Activated naive CD4-positive, alpha-beta T cell treated with anti-CD3 and anti-CD28 coated beads, Interleukin-2, amount 50 U/mL, for 24 hours (primary cell): ENCODE data around the gene SMYD2.

Experiments used
- H3K27ac Mint-ChIP-seq: one replicate; pipeline ENCODE4 v1.8.0; 2021; ENCODE audit warnings: mild to moderate bottlenecking, mixed read lengths
- H3K27me3 Mint-ChIP-seq: one replicate; pipeline ENCODE4 v1.8.0; 2021; ENCODE audit warnings: mixed read lengths
- H3K36me3 Mint-ChIP-seq: one replicate; pipeline ENCODE4 v1.8.0; 2021; ENCODE audit warnings: mixed read lengths
- H3K4me1 Mint-ChIP-seq: one replicate; pipeline ENCODE4 v1.8.0; 2021; ENCODE audit warnings: mixed read lengths
- H3K4me3 Mint-ChIP-seq: one replicate; pipeline ENCODE4 v1.8.0; 2021; ENCODE audit warnings: mild to moderate bottlenecking, mixed read lengths
- H3K9me3 Mint-ChIP-seq: one replicate; pipeline ENCODE4 v1.8.0; 2021; ENCODE audit warnings: mixed read lengths

The SMYD2 gene

GRCh38 chr1:214351551-214352277 is 70.8 kb downstream of the SMYD2 start:
- H3K36me3 Mint-ChIP-seq: peaks cover 7% of the 10 kb centered on the region
- H3K4me1 Mint-ChIP-seq: no peaks in the 10 kb centered on the region
- no peak overlapping the region for H3K4me3 Mint-ChIP-seq

GRCh38 chr1:214352838-214353237 is 71.9 kb downstream of the SMYD2 start:
- no peak overlapping the region for H3K4me3 Mint-ChIP-seq
- H3K27me3 Mint-ChIP-seq: no peaks in the 10 kb centered on the region
- H3K9me3 Mint-ChIP-seq: no peaks in the 10 kb centered on the region
- H3K4me1 Mint-ChIP-seq: no peaks in the 10 kb centered on the region
- no peak overlapping the region for H3K27ac Mint-ChIP-seq
- peaks cover 1% of the 10 kb centered on the region for H3K36me3 Mint-ChIP-seq

More at GRCh38 chr1:214351551-214352277, 70.8 kb downstream of the SMYD2 start:
- Mint-ChIP-seq H3K9me3 (no peaks in the 10 kb centered on the region), H3K27ac (no peak overlapping the region), H3K27me3 (no peaks in the 10 kb centered on the region)

GRCh38 chr1:214354440-214355148 is 73.6 kb downstream of the SMYD2 start:
- Mint-ChIP-seq H3K27ac (no peak overlapping the region), H3K36me3 (peaks cover 1% of the 10 kb centered on the region), H3K27me3 (no peaks in the 10 kb centered on the region), H3K9me3 (no peaks in the 10 kb centered on the region), H3K4me3 (no peak overlapping the region), H3K4me1 (no peaks in the 10 kb centered on the region)

- Mint-ChIP-seq H3K27me3 (peaks cover 27% of the 10 kb centered on the region), H3K4me3 (no peak overlapping the region), H3K36me3 (no peaks in the 10 kb centered on the region)
These were observed 79.2 kb downstream of the SMYD2 start for GRCh38 chr1:214360116-214360515.

GRCh38 chr1:214360525-214361164 is 79.7 kb downstream of the SMYD2 start:
- no peak overlapping the region for H3K4me3 Mint-ChIP-seq
- peaks cover 28% of the 10 kb centered on the region for H3K27me3 Mint-ChIP-seq
- H3K36me3 Mint-ChIP-seq: no peaks in the 10 kb centered on the region
- H3K4me1 Mint-ChIP-seq: no peaks in the 10 kb centered on the region
- no peak overlapping the region for H3K27ac Mint-ChIP-seq
- H3K9me3 Mint-ChIP-seq: no peaks in the 10 kb centered on the region

More at GRCh38 chr1:214360116-214360515, 79.2 kb downstream of the SMYD2 start:
- H3K4me1 Mint-ChIP-seq: no peaks in the 10 kb centered on the region
- H3K27ac Mint-ChIP-seq: no peak overlapping the region
- H3K9me3 Mint-ChIP-seq: no peaks in the 10 kb centered on the region

GRCh38 chr1:214361636-214362035 is 80.7 kb downstream of the SMYD2 start:
- no peaks in the 10 kb centered on the region for H3K36me3 Mint-ChIP-seq
- no peak overlapping the region for H3K27ac Mint-ChIP-seq
- no peaks in the 10 kb centered on the region for H3K9me3 Mint-ChIP-seq

GRCh38 chr1:214362188-214362882 is 81.4 kb downstream of the SMYD2 start:
- Mint-ChIP-seq H3K27ac (no peak overlapping the region), H3K36me3 (no peaks in the 10 kb centered on the region), H3K4me3 (no peak overlapping the region), H3K27me3 (peaks cover 34% of the 10 kb centered on the region), H3K9me3 (no peaks in the 10 kb centered on the region), H3K4me1 (no peaks in the 10 kb centered on the region)

More at GRCh38 chr1:214361636-214362035, 80.7 kb downstream of the SMYD2 start:
- no peaks in the 10 kb centered on the region for H3K4me1 Mint-ChIP-seq
- no peak overlapping the region for H3K4me3 Mint-ChIP-seq
- H3K27me3 Mint-ChIP-seq: peaks cover 32% of the 10 kb centered on the region

GRCh38 chr1:214363386-214363785 is 82.4 kb downstream of the SMYD2 start:
- H3K4me3 Mint-ChIP-seq: no peak overlapping the region
- H3K9me3 Mint-ChIP-seq: no peaks in the 10 kb centered on the region
- H3K36me3 Mint-ChIP-seq: no peaks in the 10 kb centered on the region
- H3K4me1 Mint-ChIP-seq: no peaks in the 10 kb centered on the region
- H3K27ac Mint-ChIP-seq: no peak overlapping the region
- H3K27me3 Mint-ChIP-seq: peaks cover 34% of the 10 kb centered on the region

- no peak overlapping the region for H3K4me3 Mint-ChIP-seq
- no peaks in the 10 kb centered on the region for H3K9me3 Mint-ChIP-seq
- no peak overlapping the region for H3K27ac Mint-ChIP-seq
- H3K27me3 Mint-ChIP-seq: peaks cover 36% of the 10 kb centered on the region
- no peaks in the 10 kb centered on the region for H3K36me3 Mint-ChIP-seq
- H3K4me1 Mint-ChIP-seq: no peaks in the 10 kb centered on the region
These were observed 83.4 kb downstream of the SMYD2 start for GRCh38 chr1:214364386-214364785.

GRCh38 chr1:214364786-214365295 is 83.9 kb downstream of the SMYD2 start:
- Mint-ChIP-seq H3K36me3 (no peaks in the 10 kb centered on the region), H3K27me3 (peaks cover 36% of the 10 kb centered on the region), H3K9me3 (no peaks in the 10 kb centered on the region), H3K4me1 (no peaks in the 10 kb centered on the region), H3K27ac (no peak overlapping the region), H3K4me3 (no peak overlapping the region)

GRCh38 chr1:214367841-214368240 is 86.9 kb downstream of the SMYD2 start:
- no peaks in the 10 kb centered on the region for H3K4me1 Mint-ChIP-seq
- H3K36me3 Mint-ChIP-seq: no peaks in the 10 kb centered on the region
- H3K27ac Mint-ChIP-seq: no peak overlapping the region
- H3K4me3 Mint-ChIP-seq: no peak overlapping the region
- H3K27me3 Mint-ChIP-seq: peaks cover 23% of the 10 kb centered on the region
- no peaks in the 10 kb centered on the region for H3K9me3 Mint-ChIP-seq

- no peaks in the 10 kb centered on the region for H3K36me3 Mint-ChIP-seq
- H3K27ac Mint-ChIP-seq: no peak overlapping the region
- no peaks in the 10 kb centered on the region for H3K4me1 Mint-ChIP-seq
- H3K9me3 Mint-ChIP-seq: no peaks in the 10 kb centered on the region
- H3K27me3 Mint-ChIP-seq: peaks cover 15% of the 10 kb centered on the region
- no peak overlapping the region for H3K4me3 Mint-ChIP-seq
These were observed 88.4 kb downstream of the SMYD2 start for GRCh38 chr1:214369364-214369763.

GRCh38 chr1:214370615-214371014 is 89.7 kb downstream of the SMYD2 start:
- no peaks in the 10 kb centered on the region for H3K36me3 Mint-ChIP-seq
- H3K27me3 Mint-ChIP-seq: peaks cover 10% of the 10 kb centered on the region
- no peaks in the 10 kb centered on the region for H3K9me3 Mint-ChIP-seq
- H3K27ac Mint-ChIP-seq: no peak overlapping the region
- H3K4me3 Mint-ChIP-seq: no peak overlapping the region
- H3K4me1 Mint-ChIP-seq: no peaks in the 10 kb centered on the region

GRCh38 chr1:214372092-214372491 is 91.1 kb downstream of the SMYD2 start:
- no peaks in the 10 kb centered on the region for H3K36me3 Mint-ChIP-seq
- no peaks in the 10 kb centered on the region for H3K9me3 Mint-ChIP-seq
- H3K27me3 Mint-ChIP-seq: peaks cover 6% of the 10 kb centered on the region
- H3K4me3 Mint-ChIP-seq: no peak overlapping the region
- H3K27ac Mint-ChIP-seq: no peak overlapping the region
- no peaks in the 10 kb centered on the region for H3K4me1 Mint-ChIP-seq

- Mint-ChIP-seq H3K27me3 (no peaks in the 10 kb centered on the region), H3K4me3 (no peak overlapping the region), H3K27ac (no peak overlapping the region), H3K9me3 (no peaks in the 10 kb centered on the region), H3K4me1 (no peaks in the 10 kb centered on the region), H3K36me3 (no peaks in the 10 kb centered on the region)
These were observed 96.5 kb downstream of the SMYD2 start for GRCh38 chr1:214377485-214377884.
